Calu3 (cell line): Measurements from ENCODE around the gene CHN1. TPM values are rescaled to one million over a fixed set of nuclear protein-coding genes. Genes with fewer than 3 reads are reported as not detected.

Experiments used
- BruUV-seq: library from RNA; stranded (reverse); fragments of 400-500 nt; replicated peaks from 2 replicates; lab custom pipeline; 2021; lab: Mats Ljungman, UMichigan
- CTCF ChIA-PET: fragments of 300-600 bp; sonication (Branson Sonifier 250); formaldehyde crosslinking; loops from one replicate; lab custom pipeline; 2022; ENCODE audit warnings: antibody characterized with exemption; lab: Charles Lee
- DNase-seq: peaks from one replicate; pipeline ENCODE4 v3.0.0; 2022
- H3K27ac Mint-ChIP-seq: one replicate; pipeline ENCODE4 v1.8.0; 2022; ENCODE audit warnings: mixed read lengths; ENCODE audit not compliant: unreplicated experiment
- H3K27me3 Mint-ChIP-seq: one replicate; pipeline ENCODE4 v1.8.0; 2022; ENCODE audit warnings: mixed read lengths; ENCODE audit not compliant: unreplicated experiment
- H3K36me3 Mint-ChIP-seq: one replicate; pipeline ENCODE4 v1.8.0; 2022; ENCODE audit warnings: mild to moderate bottlenecking, moderate library complexity, mixed read lengths; ENCODE audit not compliant: insufficient read depth, unreplicated experiment
- H3K4me1 Mint-ChIP-seq: one replicate; pipeline ENCODE4 v1.8.0; 2022; ENCODE audit warnings: mild to moderate bottlenecking, low read depth, mixed read lengths; ENCODE audit not compliant: unreplicated experiment
- H3K4me3 Mint-ChIP-seq: one replicate; pipeline ENCODE4 v1.8.0; 2022; ENCODE audit warnings: mild to moderate bottlenecking, low read depth, moderate library complexity, mixed read lengths; ENCODE audit not compliant: unreplicated experiment
- H3K9me3 Mint-ChIP-seq: one replicate; pipeline ENCODE4 v1.8.0; 2022; ENCODE audit warnings: low read depth, mixed read lengths; ENCODE audit not compliant: unreplicated experiment
- intact Hi-C: fragments of 100-400 bp; cut with micrococcal nuclease; formaldehyde crosslinking; loops from one replicate; pipeline ENCODE4 v1.10.0; 2022; ENCODE audit not compliant: unreplicated experiment
- total RNA-seq: library from RNA; stranded (reverse); gene quantifications from 2 replicates; pipeline ENCODE4 v1.2.3, GENCODE V29; 2022
- TF ChIP-seq, protein P1 (sequence below): fragments of 200-600 bp; IDR thresholded peaks from one replicate; pipeline ENCODE4 v1.8.0; 2022; ENCODE audit warnings: antibody characterized with exemption; ENCODE audit not compliant: unreplicated experiment

The CHN1 gene
- total RNA-seq, 1 experiment from 2014 or later = 2.4 TPM

GRCh38 chr2:174997110-174997509 is 8.1 kb downstream of the CHN1 start:
- CTCF ChIA-PET = no interaction called here
- DNase-seq = no peak
- H3K27ac Mint-ChIP-seq = no peak overlapping the region
- H3K27me3 Mint-ChIP-seq = peaks cover 25% of the 10 kb centered on the region
- peaks cover 8% of the 10 kb centered on the region for H3K4me1 Mint-ChIP-seq
- BruUV-seq = no TSS peak
- H3K9me3 Mint-ChIP-seq = no peaks in the 10 kb centered on the region
- H3K4me3 Mint-ChIP-seq = no peak overlapping the region
- H3K36me3 Mint-ChIP-seq = no peaks in the 10 kb centered on the region
- TF ChIP-seq, protein P1, sequence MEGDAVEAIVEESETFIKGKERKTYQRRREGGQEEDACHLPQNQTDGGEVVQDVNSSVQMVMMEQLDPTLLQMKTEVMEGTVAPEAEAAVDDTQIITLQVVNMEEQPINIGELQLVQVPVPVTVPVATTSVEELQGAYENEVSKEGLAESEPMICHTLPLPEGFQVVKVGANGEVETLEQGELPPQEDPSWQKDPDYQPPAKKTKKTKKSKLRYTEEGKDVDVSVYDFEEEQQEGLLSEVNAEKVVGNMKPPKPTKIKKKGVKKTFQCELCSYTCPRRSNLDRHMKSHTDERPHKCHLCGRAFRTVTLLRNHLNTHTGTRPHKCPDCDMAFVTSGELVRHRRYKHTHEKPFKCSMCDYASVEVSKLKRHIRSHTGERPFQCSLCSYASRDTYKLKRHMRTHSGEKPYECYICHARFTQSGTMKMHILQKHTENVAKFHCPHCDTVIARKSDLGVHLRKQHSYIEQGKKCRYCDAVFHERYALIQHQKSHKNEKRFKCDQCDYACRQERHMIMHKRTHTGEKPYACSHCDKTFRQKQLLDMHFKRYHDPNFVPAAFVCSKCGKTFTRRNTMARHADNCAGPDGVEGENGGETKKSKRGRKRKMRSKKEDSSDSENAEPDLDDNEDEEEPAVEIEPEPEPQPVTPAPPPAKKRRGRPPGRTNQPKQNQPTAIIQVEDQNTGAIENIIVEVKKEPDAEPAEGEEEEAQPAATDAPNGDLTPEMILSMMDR = no peak
- intact Hi-C loops = no loop called here

DNA sequence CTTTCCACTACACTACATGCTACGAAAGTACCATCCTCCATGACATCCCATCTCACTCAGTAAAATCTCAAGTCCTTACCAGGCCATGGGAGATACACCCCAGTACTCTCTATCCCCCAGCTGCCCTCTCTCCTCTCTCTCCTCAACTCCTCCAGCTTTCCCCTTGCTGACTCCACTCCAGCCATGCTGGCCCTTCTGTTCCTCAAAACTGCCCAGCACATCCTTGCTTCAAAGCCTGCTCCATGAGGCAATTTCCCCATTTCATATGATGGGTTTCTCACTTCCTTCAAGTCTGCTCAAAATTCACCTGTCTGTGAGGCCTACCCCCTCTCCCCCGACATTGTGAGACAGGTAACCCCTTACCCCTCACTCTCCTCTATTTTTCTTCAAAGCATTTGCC is 8.6 kb downstream of the CHN1 start:
- H3K27me3 Mint-ChIP-seq = peaks cover 20% of the 10 kb centered on the region
- no peak overlapping the region for H3K27ac Mint-ChIP-seq
- CTCF ChIA-PET = no interaction called here
- H3K4me3 Mint-ChIP-seq = no peak overlapping the region
- no peak for DNase-seq
- TF ChIP-seq, protein P1 = no peak
- no peaks in the 10 kb centered on the region for H3K36me3 Mint-ChIP-seq
- BruUV-seq = no TSS peak
- intact Hi-C loops = no loop called here
- H3K9me3 Mint-ChIP-seq = no peaks in the 10 kb centered on the region
- peaks cover 8% of the 10 kb centered on the region for H3K4me1 Mint-ChIP-seq

- DNase-seq = no peak
- intact Hi-C loops = no loop called here
- Mint-ChIP-seq H3K27me3 (peaks cover 16% of the 10 kb centered on the region), H3K36me3 (no peaks in the 10 kb centered on the region), H3K9me3 (no peaks in the 10 kb centered on the region), H3K27ac (no peak overlapping the region), H3K4me1 (peaks cover 8% of the 10 kb centered on the region), H3K4me3 (no peak overlapping the region)
- TF ChIP-seq, protein P1 = no peak
- no TSS peak for BruUV-seq
- CTCF ChIA-PET = no interaction called here
These were observed 10.8 kb downstream of the CHN1 start for GRCh38 chr2:174994381-174994780.

GRCh38 chr2:174992886-174993285 is 12.3 kb downstream of the CHN1 start:
- H3K9me3 Mint-ChIP-seq = no peaks in the 10 kb centered on the region
- no TSS peak for BruUV-seq
- TF ChIP-seq, protein P1 = no peak
- H3K27ac Mint-ChIP-seq = no peak overlapping the region
- intact Hi-C loops = no loop called here
- DNase-seq = no peak
- CTCF ChIA-PET = interaction anchor here (0.7 to 1.0 kb wide), 2 partner anchors 221 to 244 kb away, joined by 3 read pairs; no protein-coding TSS in a partner anchor
- H3K27me3 Mint-ChIP-seq = peaks cover 16% of the 10 kb centered on the region
- H3K4me3 Mint-ChIP-seq = no peak overlapping the region
- H3K36me3 Mint-ChIP-seq = no peaks in the 10 kb centered on the region
- peaks cover under 1% of the 10 kb centered on the region for H3K4me1 Mint-ChIP-seq
